ENCODE measurements around the gene PCNA.
"Not testable (repeated sequence)": the region's sequence is repeated elsewhere in the genome, so short reads cannot be mapped to it uniquely, and the experiment has no call there.

Gene PCNA

GRCh38 chr20:5127204-5127858, 7.6 kb upstream of the PCNA start:
- ATAC-seq = peak; percentile 61
- Mint-ChIP-seq H3K9me3 (no peaks in the 10 kb centered on the region), H3K4me3 (peak overlapping the region; percentile 88), H3K36me3 (ENCODE audit: low read depth) (peaks cover 2% of the 10 kb centered on the region), H3K27ac (peak overlapping the region; percentile 92), H3K4me1 (peaks cover 42% of the 10 kb centered on the region), H3K27me3 (no peaks in the 10 kb centered on the region)
- DNase-seq = peak; percentile 71

- Mint-ChIP-seq H3K27me3 (no peaks in the 10 kb centered on the region), H3K4me3 (peak within 1 kb of the TSS; percentile 88), H3K27ac (peak within 1 kb of the TSS; percentile 92), H3K4me1 (peaks cover 41% of the 10 kb centered on the region), H3K9me3 (no peaks in the 10 kb centered on the region), H3K36me3 (ENCODE audit: low read depth) (peaks cover 2% of the 10 kb centered on the region)
- DNase-seq (peak; percentile 100), ATAC-seq (peak; percentile 95)
These were observed 6.9 kb upstream of the PCNA start, which contains the start of gene CDS2 for GRCh38 chr20:5126512-5127203. TSS of gene CDS2 (plus strand) at chr20:5127008. CDS start at chr20:5127093, 85 bp downstream.

GRCh38 chr20:5122873-5123260, 3.1 kb upstream of the PCNA start:
- DNase-seq = no peak
- H3K36me3 Mint-ChIP-seq (ENCODE audit: low read depth) = peaks cover 13% of the 10 kb centered on the region
- no peaks in the 10 kb centered on the region for H3K9me3 Mint-ChIP-seq
- H3K27ac Mint-ChIP-seq = no peak overlapping the region
- H3K27me3 Mint-ChIP-seq = no peaks in the 10 kb centered on the region
- H3K4me3 Mint-ChIP-seq = no peak overlapping the region
- ATAC-seq = no peak
- H3K4me1 Mint-ChIP-seq = peaks cover 35% of the 10 kb centered on the region

GRCh38 chr20:5120185-5120476, 373 bp upstream of the PCNA start:
- peak overlapping the region; percentile 97 for H3K27ac Mint-ChIP-seq
- ATAC-seq = no peak
- peaks cover 38% of the 10 kb centered on the region for H3K36me3 Mint-ChIP-seq (ENCODE audit: low read depth)
- H3K4me3 Mint-ChIP-seq = peak overlapping the region; percentile 96
- no peaks in the 10 kb centered on the region for H3K27me3 Mint-ChIP-seq
- no peak for DNase-seq
- H3K4me1 Mint-ChIP-seq = peaks cover 46% of the 10 kb centered on the region
- no peaks in the 10 kb centered on the region for H3K9me3 Mint-ChIP-seq

GRCh38 chr20:5119143-5119434, 669 bp downstream of the PCNA start:
- Mint-ChIP-seq H3K27me3 (no peaks in the 10 kb centered on the region), H3K9me3 (no peaks in the 10 kb centered on the region), H3K4me1 (peaks cover 56% of the 10 kb centered on the region), H3K36me3 (ENCODE audit: low read depth) (peaks cover 49% of the 10 kb centered on the region), H3K4me3 (peak overlapping the region; percentile 96), H3K27ac (peak overlapping the region; percentile 97)
- DNase-seq (no peak), ATAC-seq (no peak)

GRCh38 chr20:5118220-5119142, 1.3 kb downstream of the PCNA start:
- Mint-ChIP-seq H3K27me3 (no peaks in the 10 kb centered on the region), H3K4me3 (peak overlapping the region; percentile 96), H3K4me1 (peaks cover 60% of the 10 kb centered on the region), H3K27ac (peak overlapping the region; percentile 97), H3K9me3 (no peaks in the 10 kb centered on the region), H3K36me3 (ENCODE audit: low read depth) (peaks cover 53% of the 10 kb centered on the region)
- DNase-seq (no peak), ATAC-seq (no peak)

- H3K9me3 Mint-ChIP-seq = no peaks in the 10 kb centered on the region
- no peaks in the 10 kb centered on the region for H3K27me3 Mint-ChIP-seq
- H3K27ac Mint-ChIP-seq = peak overlapping the region; percentile 97
- H3K4me3 Mint-ChIP-seq = peak overlapping the region; percentile 96
- peaks cover 67% of the 10 kb centered on the region for H3K4me1 Mint-ChIP-seq
- ATAC-seq (no peak), DNase-seq (no peak)
- peaks cover 62% of the 10 kb centered on the region for H3K36me3 Mint-ChIP-seq (ENCODE audit: low read depth)
These were observed 2.9 kb downstream of the PCNA start for GRCh38 chr20:5116875-5117274.

GRCh38 chr20:5114403-5114802, 5.4 kb downstream of the PCNA start:
- H3K4me1 Mint-ChIP-seq = peaks cover 59% of the 10 kb centered on the region

GRCh38 chr20:5113615-5113986, 6.2 kb downstream of the PCNA start:
- ATAC-seq (no peak), DNase-seq (no peak)
- Mint-ChIP-seq H3K27me3 (no peaks in the 10 kb centered on the region), H3K4me3 (peak overlapping the region; percentile 94), H3K9me3 (no peaks in the 10 kb centered on the region), H3K27ac (peak overlapping the region; percentile 95), H3K36me3 (ENCODE audit: low read depth) (peaks cover 69% of the 10 kb centered on the region), H3K4me1 (peaks cover 59% of the 10 kb centered on the region)

More at GRCh38 chr20:5114403-5114802, 5.4 kb downstream of the PCNA start:
- H3K27me3 Mint-ChIP-seq = no peaks in the 10 kb centered on the region
- peak overlapping the region; percentile 95 for H3K27ac Mint-ChIP-seq
- peaks cover 67% of the 10 kb centered on the region for H3K36me3 Mint-ChIP-seq (ENCODE audit: low read depth)
- ATAC-seq = no peak
- H3K4me3 Mint-ChIP-seq = peak overlapping the region; percentile 94
- no peaks in the 10 kb centered on the region for H3K9me3 Mint-ChIP-seq
- no peak for DNase-seq

GRCh38 chr20:5109276-5109675, 10.5 kb downstream of the PCNA start:
- H3K9me3 Mint-ChIP-seq = no peaks in the 10 kb centered on the region
- H3K36me3 Mint-ChIP-seq (ENCODE audit: low read depth) = peaks cover 41% of the 10 kb centered on the region
- ATAC-seq (no peak), DNase-seq (no peak)
- no peak overlapping the region for H3K4me3 Mint-ChIP-seq
- no peaks in the 10 kb centered on the region for H3K27me3 Mint-ChIP-seq
- peak overlapping the region; percentile 33 for H3K27ac Mint-ChIP-seq
- H3K4me1 Mint-ChIP-seq = peaks cover 22% of the 10 kb centered on the region

- ATAC-seq = no peak
- Mint-ChIP-seq H3K36me3 (ENCODE audit: low read depth) (peaks cover 55% of the 10 kb centered on the region), H3K27me3 (no peaks in the 10 kb centered on the region), H3K27ac (no peak overlapping the region), H3K4me3 (no peak overlapping the region), H3K9me3 (no peaks in the 10 kb centered on the region), H3K4me1 (peaks cover 6% of the 10 kb centered on the region)
- no peak for DNase-seq
These were observed 15.3 kb downstream of the PCNA start for GRCh38 chr20:5104479-5104878.

- ATAC-seq = peak; percentile 59
- no peak overlapping the region for H3K4me3 Mint-ChIP-seq
- H3K36me3 Mint-ChIP-seq (ENCODE audit: low read depth) = peaks cover 49% of the 10 kb centered on the region
- H3K27ac Mint-ChIP-seq = no peak overlapping the region
- peak; percentile 78 for DNase-seq
- no peaks in the 10 kb centered on the region for H3K9me3 Mint-ChIP-seq
- no peaks in the 10 kb centered on the region for H3K27me3 Mint-ChIP-seq
- H3K4me1 Mint-ChIP-seq = peaks cover 6% of the 10 kb centered on the region
These were observed 18.9 kb downstream of the PCNA start for GRCh38 chr20:5100684-5101347.

- ATAC-seq, H3K27me3 Mint-ChIP-seq, H3K27ac Mint-ChIP-seq, H3K9me3 Mint-ChIP-seq, H3K4me1 Mint-ChIP-seq, H3K4me3 Mint-ChIP-seq, DNase-seq: not testable (repeated sequence)
- H3K36me3 Mint-ChIP-seq (ENCODE audit: low read depth) = peaks cover 49% of the 10 kb centered on the region
These were observed 19.8 kb downstream of the PCNA start for GRCh38 chr20:5099909-5100308.

GRCh38 chr20:5099009-5099408, 20.7 kb downstream of the PCNA start:
- ATAC-seq, H3K27me3 Mint-ChIP-seq, H3K4me1 Mint-ChIP-seq, H3K9me3 Mint-ChIP-seq, H3K4me3 Mint-ChIP-seq, DNase-seq, H3K27ac Mint-ChIP-seq: not testable (repeated sequence)
- peaks cover 42% of the 10 kb centered on the region for H3K36me3 Mint-ChIP-seq (ENCODE audit: low read depth)
